GM21515 (cell line): ENCODE measurements around the gene GOLGA6L7.
"Not testable (repeated sequence)": the region's sequence is repeated elsewhere in the genome, so short reads cannot be mapped to it uniquely, and the experiment has no call there.

Source experiments
- ATAC-seq: cut with Tn5 transposase; IDR thresholded peaks from one replicate; pipeline ENCODE4 v1.9.1; 2021; ENCODE audit not compliant: unreplicated experiment

GOLGA6L7 gene

DNA sequence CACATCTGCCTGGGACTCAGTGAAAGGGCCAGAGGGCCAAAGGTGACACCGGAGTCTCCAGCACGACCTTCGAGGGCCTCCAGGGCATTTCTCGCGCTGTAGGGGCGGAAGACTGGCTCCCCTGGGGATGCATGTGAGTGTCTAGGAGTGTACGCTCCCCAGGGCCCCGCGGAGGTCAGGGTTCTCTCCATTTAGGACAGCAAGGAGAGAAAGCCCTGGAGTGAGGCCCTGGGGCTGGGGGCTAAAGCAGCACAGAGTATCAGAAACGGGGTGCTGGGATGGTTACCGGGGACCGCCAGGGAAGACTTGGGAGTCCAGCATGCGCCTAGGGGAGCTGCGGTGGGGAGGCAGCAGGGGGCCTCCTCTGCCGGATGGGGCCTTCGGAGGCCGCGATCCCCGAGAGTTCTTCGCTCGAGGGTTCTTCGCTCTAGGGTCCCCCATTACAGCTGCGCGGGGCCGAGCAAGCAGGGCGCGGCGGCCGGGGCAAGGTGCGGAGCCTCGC, 36.7 kb upstream of the GOLGA6L7 start:
- ATAC-seq: no peak

- ATAC-seq: no peak
These were observed 35.9 kb upstream of the GOLGA6L7 start for GRCh38 chr15:28884151-28884940.

GRCh38 chr15:28881600-28881999, 33.2 kb upstream of the GOLGA6L7 start:
- ATAC-seq: no peak

GRCh38 chr15:28881170-28881569, 32.7 kb upstream of the GOLGA6L7 start:
- ATAC-seq: no peak

DNA sequence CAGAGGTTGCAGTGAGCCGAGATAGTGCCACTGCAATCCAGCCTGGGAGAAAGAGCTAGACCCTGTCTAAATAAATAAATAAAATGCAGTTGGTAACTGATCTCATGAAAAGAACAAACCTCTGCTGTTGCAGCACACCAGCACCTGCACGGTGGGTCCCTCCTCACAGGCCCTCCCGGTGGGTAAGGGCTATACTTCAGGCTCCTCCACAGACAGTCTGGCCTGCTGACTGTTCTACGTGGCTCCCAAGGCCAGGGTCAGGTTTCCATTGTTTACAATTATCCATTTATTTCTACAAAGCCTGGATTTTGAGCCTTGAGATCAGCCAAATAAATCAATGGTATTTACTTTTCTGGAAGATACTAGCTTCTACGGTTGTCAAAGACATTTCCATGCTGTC, 32.2 kb upstream of the GOLGA6L7 start:
- ATAC-seq: no peak

DNA sequence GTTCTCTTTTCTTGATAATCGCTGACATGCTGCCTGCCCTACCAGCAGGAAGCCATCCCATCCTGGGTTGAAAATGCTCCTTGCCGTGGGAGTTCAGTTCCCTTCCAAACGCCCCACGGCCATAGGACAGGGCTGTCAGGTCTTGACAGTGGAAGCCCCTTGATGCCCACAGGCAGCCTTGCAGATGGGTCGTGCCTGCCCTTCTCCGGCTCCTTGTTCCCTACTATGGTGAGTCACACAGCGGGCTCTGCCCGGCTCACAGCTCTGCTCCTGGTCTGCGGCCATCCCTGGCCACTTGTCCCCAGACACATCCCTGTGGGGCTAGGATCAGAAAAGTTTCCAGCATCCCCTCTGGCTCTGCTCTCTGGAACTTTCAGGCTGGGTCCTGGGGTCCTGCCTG, 31.1 kb upstream of the GOLGA6L7 start:
- ATAC-seq: no peak

GRCh38 chr15:28878209-28878608, 29.8 kb upstream of the GOLGA6L7 start:
- ATAC-seq: no peak

- ATAC-seq: no peak
These were observed 28.4 kb upstream of the GOLGA6L7 start for GRCh38 chr15:28876845-28877185.

DNA sequence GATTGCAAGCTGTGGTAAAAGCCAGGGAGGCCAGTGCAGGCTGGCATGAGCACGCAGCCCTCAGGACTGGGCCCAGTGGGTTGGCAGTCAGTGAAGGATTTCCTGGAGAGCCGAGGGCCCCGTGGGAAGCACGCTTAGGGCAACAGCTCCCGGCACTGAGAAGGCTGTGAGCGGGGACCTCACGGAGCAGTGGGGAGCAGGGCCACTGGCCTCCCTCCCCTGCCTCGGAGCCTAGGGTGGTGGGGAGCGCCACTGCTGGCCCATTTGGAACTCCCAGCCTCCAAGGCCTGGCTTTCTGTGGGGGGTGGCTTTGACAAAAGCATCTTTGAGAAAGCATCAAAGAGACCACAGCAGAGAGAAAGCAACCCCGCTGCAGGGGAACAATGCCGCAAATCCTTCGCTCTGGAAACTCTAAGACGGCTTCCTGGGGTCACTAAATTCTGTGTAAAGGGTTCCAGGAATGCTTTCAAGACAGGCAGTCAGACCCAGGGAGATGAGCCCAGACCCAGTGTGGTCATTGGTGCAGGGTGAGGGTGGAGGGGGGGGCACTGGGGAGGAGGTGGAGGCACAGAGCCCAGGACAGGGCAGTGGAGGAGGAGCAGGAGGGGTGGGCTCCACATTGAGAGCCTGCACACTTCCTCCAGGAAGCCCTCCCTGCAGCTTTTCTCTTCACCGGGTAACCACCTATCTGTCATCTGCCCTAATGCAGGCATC, 27.8 kb upstream of the GOLGA6L7 start:
- no peak for ATAC-seq

DNA sequence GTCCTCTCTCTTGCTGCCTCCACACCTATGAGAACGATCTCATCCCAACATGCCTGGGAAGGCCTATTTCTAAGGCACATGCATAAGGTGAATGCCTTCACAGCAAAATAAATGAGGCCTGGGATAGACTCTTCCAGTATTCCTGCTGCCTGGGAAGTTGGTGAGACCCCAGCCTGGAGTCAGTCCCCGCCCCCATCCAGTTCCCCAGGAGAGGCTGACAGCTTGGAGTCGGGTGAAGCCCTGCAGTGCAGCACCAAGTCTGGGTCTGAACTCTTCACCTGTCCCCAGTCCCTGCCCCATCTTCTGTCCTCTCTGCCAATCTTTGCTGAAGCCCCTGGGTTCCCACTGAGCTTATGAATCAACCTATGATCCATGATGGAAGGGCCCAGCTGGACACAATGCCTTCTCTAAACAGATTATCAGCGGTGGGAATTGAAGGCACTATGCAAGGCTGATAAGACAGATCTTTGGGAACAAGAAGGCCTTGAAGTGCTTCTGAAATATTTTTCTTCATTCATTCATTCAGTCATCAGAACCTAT, 27.1 kb upstream of the GOLGA6L7 start:
- no peak for ATAC-seq

GRCh38 chr15:28873585-28874190, 25.2 kb upstream of the GOLGA6L7 start:
- ATAC-seq: no peak

DNA sequence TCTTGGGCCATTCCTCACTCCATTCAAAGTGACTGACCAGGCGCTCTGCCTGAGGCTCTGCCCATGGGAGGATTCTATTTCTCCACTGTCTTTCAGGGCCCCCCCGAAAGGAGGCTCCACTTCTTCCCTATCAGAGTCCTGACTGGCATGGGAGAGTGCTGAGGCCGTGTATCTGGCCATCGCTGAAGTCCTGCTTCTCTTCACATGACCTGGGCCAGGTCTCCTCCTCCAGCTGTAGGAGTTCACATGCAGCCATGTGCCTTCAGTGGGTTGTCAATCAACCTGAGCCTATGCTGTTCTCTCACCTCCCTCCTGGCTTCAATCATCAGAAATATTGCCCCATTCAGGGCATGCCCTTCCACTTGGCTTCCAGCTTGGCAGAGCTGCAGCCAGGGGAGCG, 24.6 kb upstream of the GOLGA6L7 start:
- ATAC-seq: no peak

DNA sequence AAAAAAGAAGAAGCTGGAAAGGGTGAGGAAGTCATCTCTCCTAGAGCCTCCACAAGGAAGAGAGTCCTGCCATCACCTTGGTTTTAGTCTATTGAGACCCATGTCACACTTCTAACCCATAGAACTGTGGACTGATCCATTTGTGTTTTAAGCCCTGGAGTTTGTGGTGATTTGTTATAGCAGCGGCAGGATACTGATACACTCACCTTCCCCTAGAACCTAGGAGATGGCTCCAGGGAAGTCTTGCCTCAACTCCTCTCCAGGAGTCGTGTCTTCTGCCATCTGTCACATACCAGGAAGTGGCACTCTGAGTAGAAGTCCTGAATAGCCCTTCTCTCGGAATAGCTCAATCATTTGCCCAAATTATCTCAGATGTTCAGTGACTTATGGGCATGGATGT, 22.7 kb upstream of the GOLGA6L7 start:
- ATAC-seq: no peak

GRCh38 chr15:28868744-28869345, 20.4 kb upstream of the GOLGA6L7 start:
- ATAC-seq: no peak

- ATAC-seq: not testable (repeated sequence)
These were observed 13.3 kb upstream of the GOLGA6L7 start for GRCh38 chr15:28861589-28862293.

DNA sequence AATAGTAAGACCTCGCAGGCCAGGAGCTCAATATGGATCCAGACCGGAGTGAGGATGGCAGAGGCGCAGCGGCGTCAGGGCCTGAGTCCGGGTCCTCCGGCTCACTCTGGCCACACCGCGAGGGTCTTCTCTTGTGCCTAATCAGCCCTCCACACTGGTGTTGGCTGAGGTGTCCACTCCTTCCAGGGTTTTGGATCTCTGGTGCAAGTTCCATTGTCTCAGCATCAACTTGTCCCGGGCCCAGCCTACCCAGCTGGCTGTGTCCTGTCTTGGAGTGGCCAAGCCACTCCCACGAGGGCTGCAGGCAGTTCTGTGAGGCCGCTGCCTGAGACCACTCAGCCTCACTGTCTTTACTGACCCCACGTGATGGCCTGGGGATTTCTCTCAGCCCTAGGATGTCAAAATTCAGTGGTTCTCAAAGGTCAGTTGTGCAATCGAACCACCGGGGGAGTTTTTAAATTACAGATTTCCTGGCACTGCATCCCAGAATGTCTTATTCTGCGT, 12.6 kb upstream of the GOLGA6L7 start:
- no peak for ATAC-seq

- not testable (repeated sequence) for ATAC-seq
These were observed 6.1 kb upstream of the GOLGA6L7 start for GRCh38 chr15:28854578-28854977.

DNA sequence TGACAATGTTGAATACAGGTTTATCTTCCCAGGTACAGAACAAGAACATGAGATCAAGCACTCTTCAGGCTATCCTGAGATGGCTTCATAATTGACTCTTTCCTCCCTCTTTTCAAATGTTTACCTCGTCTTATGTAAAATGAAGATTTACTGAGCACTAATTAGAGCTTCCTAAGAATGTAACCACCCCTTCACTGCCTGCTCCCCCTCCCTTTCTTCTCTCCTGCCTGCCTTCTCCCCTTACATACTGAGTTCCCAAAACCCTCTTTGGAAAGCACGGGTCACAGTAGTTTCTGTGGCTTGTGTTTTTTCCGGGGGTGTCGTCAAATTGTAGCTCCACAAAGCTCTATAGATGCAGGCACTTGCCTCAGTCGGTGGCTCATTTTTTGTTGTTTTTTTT, 5.2 kb upstream of the GOLGA6L7 start:
- ATAC-seq: not testable (repeated sequence)

GRCh38 chr15:28849766-28850165, 1.3 kb upstream of the GOLGA6L7 start:
- ATAC-seq: not testable (repeated sequence)

DNA sequence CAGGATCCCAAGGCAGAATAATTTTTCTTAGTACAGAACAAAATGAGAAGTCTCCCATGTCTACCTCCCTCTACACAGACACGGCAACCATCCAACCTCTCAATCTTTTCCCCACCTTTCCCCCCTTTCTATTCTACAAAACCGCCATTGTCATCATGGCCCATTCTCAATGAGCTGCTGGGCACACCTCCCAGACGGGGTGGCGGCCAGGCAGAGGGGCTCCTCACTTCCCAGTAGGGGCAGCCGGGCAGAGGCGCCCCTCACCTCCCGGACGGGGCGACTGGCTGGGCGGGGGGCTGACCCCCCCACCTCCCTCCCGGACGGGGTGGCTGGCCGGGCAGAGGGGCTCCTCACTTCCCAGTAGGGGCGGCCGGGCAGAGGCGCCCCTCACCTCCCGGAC, 827 bp upstream of the GOLGA6L7 start:
- not testable (repeated sequence) for ATAC-seq
